D341Med (cell line): ENCODE measurements around the gene IL18BP.

Experiments used
- DNase-seq: peaks from one replicate; pipeline ENCODE4 v3.0.0; 2012; ENCODE audit warnings: low spot score

The IL18BP gene

GRCh38 chr11:71998649-71999310 lies at the start of gene IL18BP:
Gene IL18BP, plus strand, starts transcription at chr11:71998909. Its CDS starts 1,076 bp downstream, at chr11:71999985.
- no peak for DNase-seq

DNA sequence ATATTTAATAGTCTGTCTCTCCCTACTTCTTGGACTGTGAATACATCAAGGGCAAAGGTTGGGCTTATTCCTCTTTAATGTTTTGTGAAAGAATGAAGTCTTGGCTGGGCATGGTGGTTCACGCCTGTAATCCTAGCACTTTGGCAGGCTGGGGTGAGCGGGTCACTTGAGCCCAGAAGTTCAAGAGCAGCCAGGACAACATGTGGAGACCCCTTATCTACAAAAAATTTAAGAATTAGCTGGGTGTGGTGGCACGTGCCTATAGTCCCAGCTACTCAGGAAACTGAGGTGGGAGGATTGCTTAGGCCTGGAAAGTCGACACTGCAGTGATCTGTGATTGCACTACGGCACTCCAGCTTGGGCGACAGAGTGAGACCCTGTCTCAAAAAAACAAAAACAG lies 49.7 kb upstream of the IL18BP start:
- no peak for DNase-seq

- no peak for DNase-seq
Measured at GRCh38 chr11:71951741-71952310, 46.9 kb upstream of the IL18BP start.

DNA sequence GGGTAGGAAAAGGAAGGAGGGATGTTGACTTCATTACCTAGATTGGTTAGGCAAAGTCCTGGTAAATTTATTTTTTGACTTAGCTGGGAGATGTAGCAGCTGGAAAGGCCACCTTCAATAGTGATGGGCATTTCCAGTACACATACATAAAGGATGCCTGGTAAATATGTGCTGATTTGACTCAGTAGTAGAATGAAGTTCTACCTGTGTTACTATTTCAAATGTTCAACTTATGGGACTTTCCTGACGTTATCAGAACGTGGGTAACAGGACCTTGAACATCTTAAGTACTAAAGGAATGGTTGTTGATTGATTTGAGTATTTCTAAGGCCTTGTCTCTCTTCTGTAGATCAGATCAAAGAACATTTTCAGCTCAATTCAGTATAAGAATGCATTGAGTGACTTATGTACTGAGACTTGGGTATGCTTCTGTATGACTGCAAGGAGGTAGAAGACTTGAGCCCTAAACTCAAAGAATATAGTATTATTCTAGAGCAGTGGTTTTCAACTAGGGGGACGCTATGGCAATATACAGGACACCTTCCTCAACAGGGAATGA lies 42.7 kb upstream of the IL18BP start:
- no peak for DNase-seq

GRCh38 chr11:71962428-71963038 lies 36.2 kb upstream of the IL18BP start:
- DNase-seq: no peak

DNA sequence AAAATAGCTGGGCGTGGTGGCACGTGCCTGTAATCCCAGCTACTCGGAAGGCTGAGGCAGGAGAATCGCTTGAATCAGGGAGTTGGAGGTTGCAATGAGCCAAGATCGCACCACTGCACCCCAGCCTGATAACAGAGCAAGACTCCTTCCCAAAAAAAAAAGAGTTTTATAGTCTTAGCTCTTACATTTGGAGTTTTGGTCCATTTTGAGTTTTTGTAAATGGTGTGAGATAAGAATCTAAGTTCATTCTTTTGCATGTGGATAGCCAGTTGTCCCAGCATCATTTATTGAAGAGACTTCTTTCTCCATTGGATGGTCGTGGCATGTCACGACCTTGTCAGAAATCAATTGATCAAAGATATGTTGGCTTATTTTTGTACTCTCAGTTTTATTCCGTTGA lies 35.2 kb upstream of the IL18BP start:
- no peak for DNase-seq

GRCh38 chr11:71964641-71965040 lies 34.1 kb upstream of the IL18BP start:
- DNase-seq: no peak

DNA sequence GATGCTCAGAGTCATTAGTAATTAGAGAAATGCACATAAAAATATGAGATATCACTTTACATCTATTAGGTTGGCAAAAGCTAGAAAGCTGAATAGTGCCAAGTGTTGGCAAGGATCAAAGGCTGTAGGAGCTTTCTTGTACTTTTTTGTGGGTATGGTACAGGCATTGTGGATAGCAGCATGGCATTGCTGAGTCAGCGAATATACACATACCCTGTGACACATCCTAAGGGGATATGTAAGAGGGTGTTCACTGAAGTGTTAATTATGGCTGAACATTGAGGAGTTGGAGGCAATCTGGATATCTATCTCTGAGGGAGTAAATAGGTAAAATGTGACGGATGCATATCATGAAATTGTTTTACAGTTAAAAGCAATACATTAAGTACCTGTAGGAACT lies 27.0 kb upstream of the IL18BP start:
- DNase-seq: no peak

- no peak for DNase-seq
Measured at GRCh38 chr11:71976551-71976950, 22.2 kb upstream of the IL18BP start.

- DNase-seq: no peak
Measured at GRCh38 chr11:71977090-71977489, 21.6 kb upstream of the IL18BP start.

- peak; percentile 63 for DNase-seq
Measured at GRCh38 chr11:71977743-71978418, 20.8 kb upstream of the IL18BP start.

DNA sequence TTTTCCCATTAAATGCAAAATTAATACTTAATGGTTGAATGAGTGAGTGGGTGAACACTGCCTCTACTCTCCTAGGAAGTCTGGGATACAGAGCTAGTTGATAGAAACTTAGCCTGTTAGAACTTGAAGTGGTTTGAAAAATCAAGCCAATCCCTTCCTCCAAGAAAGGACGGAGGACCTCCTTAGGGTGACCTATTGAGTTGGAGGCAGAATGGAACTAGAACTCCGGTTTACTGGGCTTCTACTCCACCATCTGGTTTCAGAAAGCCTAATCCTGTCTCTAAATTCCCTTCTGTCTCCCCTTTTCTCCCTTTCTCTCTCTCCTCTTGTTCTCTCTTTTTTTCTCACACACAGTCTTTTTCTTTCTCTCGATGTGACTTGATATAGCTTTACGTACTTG lies 19.6 kb upstream of the IL18BP start:
- no peak for DNase-seq

- no peak for DNase-seq
Measured at GRCh38 chr11:71979602-71980001, 19.1 kb upstream of the IL18BP start.

DNA sequence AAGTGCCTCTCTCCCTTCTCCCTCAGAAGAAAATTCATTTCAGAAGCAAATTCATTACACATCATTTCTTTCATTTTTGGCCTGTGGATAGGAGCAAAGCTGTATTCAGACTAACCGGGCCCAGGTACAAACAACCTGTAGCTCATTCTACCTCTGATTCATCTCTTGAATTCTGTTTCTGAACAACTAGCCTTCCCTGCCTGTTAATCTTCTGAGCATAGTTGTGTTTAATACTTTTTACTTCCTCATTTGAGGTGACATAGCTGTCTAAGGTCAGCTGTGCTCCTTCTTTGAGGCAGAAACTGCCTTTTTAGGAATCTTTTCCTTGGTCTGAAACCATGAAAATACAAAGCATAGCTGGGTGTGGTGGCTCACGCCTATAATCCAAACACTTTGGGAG lies 12.6 kb upstream of the IL18BP start:
- DNase-seq: no peak

- DNase-seq: no peak
Measured at GRCh38 chr11:71987521-71987920, 11.2 kb upstream of the IL18BP start.

DNA sequence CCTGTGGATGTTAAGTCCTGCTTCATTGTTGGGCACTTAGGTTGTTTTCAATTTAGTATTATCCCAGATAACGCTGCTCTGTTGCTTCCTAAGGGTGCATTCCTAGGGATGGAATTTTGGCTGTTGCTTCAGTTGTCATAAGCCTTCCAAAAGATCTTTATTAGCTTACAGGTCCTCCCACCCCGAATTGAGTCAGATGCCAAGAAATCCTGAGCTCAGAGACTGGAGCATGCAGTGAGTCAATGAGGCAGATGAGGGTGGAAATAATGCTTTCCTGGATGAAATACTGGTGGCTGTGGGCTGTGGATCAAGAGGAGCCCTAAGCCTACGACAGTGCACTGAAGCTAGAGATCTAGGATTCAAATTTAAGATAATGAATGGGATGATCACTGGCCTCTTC lies 10.7 kb upstream of the IL18BP start:
- DNase-seq: no peak

- no peak for DNase-seq
Measured at GRCh38 chr11:71990701-71991100, 8.0 kb upstream of the IL18BP start.

DNA sequence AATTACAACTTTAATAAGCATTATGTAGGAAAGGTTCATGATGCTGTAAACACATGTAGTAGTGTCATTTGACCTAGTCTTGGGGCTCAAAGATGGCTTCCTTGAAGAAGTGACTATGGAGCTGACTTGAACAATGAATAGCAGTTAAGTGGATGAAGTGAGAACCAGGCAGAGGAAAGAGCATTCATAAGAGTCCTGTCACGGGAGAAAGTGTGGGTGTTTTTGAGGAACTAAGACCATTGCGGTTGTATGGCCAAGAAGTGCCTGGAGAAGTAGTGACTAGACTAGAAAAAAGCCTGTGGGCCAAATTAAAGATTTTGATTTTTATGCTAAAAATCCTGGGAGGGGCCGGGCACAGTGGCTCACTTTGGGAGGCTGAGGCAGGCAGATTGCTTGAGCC lies 7.2 kb upstream of the IL18BP start:
- DNase-seq: no peak

DNA sequence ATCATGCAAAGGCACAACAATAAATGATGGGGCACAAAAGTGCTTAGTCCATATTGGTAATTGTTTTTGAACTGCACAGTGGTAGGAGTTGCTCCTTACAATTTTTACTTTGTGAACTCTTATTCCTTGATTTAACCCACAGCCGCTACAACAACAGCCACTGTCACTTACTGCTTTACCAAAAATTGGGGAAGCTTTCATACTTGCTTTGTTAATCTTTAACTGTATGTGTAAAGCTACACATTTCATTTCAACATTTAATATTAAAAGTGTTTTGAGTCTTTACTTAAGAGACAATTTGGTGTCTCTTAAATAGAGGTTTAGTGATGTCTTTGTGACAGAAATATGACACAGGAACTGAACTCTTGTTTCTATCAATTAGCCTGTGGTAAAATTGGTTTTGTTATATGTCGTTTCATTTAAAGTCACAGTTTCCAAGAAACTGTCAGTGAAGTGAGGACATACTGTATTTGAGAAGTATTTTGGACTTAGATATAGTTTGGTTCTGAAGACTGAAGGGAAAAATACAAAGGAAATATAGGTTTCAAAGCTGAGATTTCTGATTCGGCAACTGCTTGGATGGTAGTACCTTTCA lies 6.5 kb upstream of the IL18BP start:
- DNase-seq: no peak

DNA sequence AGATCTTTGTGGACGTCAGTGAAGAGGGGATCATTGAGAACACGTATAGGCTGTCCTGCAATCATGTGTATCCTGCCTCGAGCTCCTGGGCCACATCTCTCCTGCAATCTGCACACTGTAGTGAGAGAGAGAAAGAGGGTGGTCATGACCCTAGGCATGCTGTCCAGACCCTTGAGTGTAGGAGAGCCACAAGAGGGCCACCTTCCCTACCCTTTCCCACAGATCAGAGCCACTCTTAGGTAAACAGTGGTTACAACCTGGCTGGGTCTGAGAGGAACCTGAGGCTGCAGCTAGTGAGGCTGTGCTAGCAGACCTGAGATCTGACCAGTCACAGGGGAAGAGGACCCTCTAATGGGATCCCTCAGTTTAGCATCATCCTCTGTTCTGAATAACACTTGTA lies 3.9 kb upstream of the IL18BP start:
- no peak for DNase-seq

- no peak for DNase-seq
Measured at GRCh38 chr11:71995726-71996291, 2.9 kb upstream of the IL18BP start.

GRCh38 chr11:71996517-71996916 lies 2.2 kb upstream of the IL18BP start:
- no peak for DNase-seq
